ENCODE results near the gene INHBB.
"Not testable (repeated sequence)": the region's sequence is repeated elsewhere in the genome, so short reads cannot be mapped to it uniquely, and the experiment has no call there.

Gene INHBB

GRCh38 chr2:120379916-120380893, 34.3 kb downstream of the INHBB start:
- DNase-seq (ENCODE audit: low read depth, low spot score) = no peak

- no peak for DNase-seq (ENCODE audit: low read depth, low spot score)
These were observed 35.3 kb downstream of the INHBB start for GRCh38 chr2:120381192-120381591.

- DNase-seq (ENCODE audit: low read depth, low spot score) = no peak
These were observed 35.7 kb downstream of the INHBB start for GRCh38 chr2:120381661-120382060.

GRCh38 chr2:120382541-120383144, 36.7 kb downstream of the INHBB start:
- no peak for DNase-seq (ENCODE audit: low read depth, low spot score)

GRCh38 chr2:120383191-120383590, 37.3 kb downstream of the INHBB start:
- DNase-seq (ENCODE audit: low read depth, low spot score) = no peak

DNA sequence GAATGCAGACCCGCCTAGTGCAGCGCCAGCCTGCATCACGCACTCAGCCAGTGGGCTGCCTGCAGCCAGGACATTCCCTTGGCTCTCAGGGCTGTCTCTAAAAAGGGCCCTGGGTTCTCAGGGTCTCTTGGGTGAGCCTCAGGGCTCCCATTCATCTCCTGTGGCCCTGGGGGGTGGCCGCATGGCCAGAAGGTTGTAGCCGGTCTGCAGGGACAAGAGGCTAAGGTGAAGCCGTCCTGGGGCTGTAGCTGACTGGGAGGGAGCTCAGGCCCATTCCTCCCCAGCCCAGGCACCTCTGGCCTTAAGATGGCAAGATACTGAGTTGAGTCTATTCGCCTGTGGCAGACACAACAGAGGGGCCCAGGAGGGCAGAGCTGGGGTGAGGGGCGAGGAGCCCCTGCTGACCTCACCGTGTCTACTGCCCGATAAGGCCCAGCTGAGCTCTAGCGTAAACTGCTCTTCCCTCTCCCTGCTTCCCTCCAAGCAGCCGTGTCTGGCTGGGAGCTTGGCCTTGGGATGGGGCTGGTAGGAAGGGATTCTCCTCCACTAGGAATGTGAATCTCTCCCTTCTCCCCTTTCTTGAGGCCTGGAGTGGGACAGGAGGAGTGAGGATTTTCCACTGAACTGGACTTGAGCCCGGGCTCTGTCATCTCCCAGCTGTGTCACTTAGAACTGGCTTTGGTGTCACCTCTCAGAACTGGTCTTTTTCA, 37.9 kb downstream of the INHBB start:
- DNase-seq (ENCODE audit: low read depth, low spot score) = no peak

DNA sequence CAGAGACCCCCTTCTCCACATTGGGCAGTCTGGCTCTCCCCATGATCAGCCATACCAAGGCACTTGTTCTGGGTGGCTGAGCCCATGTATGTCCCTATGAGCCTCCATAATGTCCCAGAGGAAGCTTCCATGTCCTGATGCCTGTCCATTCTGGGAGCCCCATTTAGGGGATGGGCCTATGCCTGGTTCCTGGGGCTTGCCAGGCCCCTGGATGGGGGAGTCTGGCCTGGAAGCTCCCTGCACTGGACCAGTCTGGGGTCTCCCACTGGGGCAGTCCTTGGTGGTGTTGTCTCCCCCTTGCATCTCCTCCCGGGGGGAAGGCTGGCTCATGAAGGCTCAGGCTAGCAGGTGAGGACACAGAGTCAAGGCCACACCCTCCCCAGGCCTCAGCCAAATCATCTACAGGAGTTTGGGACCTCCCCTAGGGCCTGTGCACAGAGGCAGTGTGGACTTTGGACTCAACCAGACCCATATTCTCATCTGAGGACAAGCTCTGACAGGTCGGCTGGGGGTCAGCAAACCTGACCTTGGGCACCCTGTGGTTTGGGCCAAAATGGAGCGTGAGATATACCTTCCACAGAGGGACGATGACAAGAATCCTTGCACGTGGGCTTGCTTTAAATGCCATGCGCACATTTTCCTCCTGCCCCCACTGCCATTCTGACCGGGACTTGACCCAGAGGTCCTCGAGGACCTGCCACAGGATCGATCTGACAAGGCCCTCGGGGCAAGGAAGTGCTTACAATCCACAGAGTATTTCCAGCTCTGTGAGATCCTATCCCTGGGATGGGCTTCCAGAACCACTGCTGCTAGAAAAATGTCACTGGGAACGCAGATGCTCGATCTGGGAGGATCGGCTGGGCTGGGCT, 38.8 kb downstream of the INHBB start:
- DNase-seq (ENCODE audit: low read depth, low spot score) = no peak

DNA sequence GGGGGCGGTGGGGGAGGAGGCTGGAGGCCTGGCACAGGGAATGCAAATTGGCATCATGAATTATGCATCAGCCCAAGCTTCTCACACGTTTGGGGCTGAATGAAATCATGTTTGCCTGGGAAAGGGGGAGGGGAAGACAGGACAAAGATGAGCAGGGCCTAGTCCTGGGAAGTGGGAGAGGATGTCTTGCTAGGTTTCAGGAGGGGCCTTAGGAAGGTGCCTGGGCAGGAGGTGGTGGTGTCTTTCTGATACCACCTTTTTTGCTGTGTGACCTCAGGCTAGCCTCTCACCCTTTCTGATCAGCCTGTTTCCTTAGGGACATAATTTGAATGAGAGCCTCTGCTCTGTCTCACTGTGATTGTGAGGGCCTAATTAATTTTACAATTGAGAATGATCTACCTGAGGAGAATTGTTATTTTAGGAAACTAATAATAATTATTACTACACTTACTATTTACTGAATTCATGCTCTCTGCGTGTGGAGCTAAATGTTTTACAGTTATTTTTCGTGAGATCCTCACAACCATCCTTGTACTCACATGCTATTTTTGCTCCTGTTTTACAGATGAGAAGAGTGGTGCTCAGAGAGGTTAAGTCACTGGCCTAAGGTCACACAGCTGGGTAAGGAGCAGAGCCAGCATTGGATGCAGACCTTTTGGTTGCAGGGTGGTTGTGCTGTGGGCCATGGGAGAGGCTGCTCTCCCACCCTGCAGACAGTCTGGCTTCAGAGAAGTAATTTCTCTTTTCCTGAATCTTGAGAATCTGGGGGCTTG, 39.6 kb downstream of the INHBB start:
- DNase-seq (ENCODE audit: low read depth, low spot score) = peak; percentile 38

GRCh38 chr2:120388222-120389035, 42.5 kb downstream of the INHBB start:
- DNase-seq (ENCODE audit: low read depth, low spot score) = no peak

DNA sequence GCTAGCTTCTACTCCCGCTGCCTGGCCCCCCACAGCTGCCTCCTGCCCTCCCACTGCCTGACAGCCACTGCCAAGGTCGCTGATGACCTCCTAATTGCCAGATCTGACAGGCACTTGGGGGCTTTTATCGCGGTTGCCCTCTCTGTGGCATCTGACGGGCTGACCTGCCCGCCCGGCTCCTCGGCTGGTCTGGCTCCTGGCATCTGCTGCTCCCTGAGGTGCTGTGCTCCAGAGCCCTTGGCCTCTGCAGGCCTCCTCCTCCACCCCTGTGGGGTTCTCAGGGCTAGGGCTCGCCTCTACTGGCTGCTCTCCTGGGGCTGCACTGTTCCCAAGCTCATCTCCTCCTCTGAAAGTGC, 43.1 kb downstream of the INHBB start:
- DNase-seq (ENCODE audit: low read depth, low spot score) = no peak

- DNase-seq (ENCODE audit: low read depth, low spot score) = no peak
These were observed 44.6 kb downstream of the INHBB start for GRCh38 chr2:120390381-120391055.

GRCh38 chr2:120391382-120391781, 45.4 kb downstream of the INHBB start:
- not testable (repeated sequence) for DNase-seq (ENCODE audit: low read depth, low spot score)

- DNase-seq (ENCODE audit: low read depth, low spot score) = no peak
These were observed 46.2 kb downstream of the INHBB start for GRCh38 chr2:120391911-120392665.

GRCh38 chr2:120392923-120393322, 47.0 kb downstream of the INHBB start:
- DNase-seq (ENCODE audit: low read depth, low spot score) = no peak

DNA sequence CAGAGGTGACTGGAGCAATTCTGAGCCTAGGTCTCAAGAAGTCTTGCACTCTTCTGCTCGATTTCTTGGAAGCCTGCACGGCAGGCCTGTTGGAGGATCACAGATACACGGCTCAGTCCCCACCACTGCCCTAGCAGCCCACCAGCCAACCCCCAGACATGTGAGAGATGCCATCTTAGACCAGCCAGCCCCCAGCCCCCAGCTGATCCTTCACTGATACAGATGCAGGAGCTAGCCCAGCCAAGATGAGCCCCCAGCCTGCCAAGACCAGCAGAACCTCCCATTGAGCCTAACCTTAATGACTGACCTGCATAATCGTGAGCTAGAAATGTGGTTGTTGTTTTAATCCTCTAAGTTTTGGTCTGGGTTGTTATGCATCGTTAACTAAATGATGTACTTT, 47.5 kb downstream of the INHBB start:
- no peak for DNase-seq (ENCODE audit: low read depth, low spot score)

GRCh38 chr2:120394764-120395163, 48.8 kb downstream of the INHBB start:
- no peak for DNase-seq (ENCODE audit: low read depth, low spot score)

DNA sequence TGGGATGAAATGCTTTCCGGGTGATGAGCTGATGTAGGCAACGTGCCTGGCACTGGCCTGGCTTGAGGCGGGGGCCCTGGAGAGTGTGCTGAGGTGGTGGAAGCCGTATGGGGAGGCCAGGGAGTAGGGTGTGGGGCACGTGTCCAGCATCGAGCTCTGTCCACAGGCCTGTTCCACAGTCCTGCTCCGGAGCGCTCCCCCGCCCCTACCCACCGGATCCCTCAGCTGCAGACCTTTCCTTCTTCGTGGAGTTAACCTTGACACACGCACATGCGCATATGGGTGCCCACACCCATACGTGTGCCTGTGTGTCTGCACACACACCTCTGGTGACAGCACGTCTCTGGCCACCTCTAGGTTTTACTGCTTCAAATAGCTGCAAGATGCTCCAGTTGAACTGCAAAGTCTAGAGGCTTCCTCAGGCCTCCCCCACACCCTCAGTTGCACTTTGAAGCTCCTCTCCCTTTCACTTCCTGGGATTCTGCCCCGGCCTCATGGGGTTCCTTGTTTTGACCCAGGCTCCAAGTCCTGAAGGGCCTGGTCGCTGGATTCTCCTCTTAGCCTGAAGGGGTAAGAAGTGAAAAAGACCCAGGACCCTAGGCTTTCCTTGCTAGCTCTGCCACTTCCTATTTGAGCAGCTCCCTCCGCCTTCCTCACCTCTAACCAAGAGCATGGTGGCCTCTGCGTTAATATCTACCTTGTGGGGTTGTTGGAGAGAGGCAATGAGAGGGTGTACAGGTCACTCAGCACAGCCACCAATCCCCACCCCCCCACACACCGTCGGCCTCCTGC, 49.5 kb downstream of the INHBB start:
- no peak for DNase-seq (ENCODE audit: low read depth, low spot score)
